ENCODE measurements around the gene VPS26C. TPM values are rescaled to one million over a fixed set of nuclear protein-coding genes. Genes with fewer than 3 reads are reported as not detected.
A peak's percentile ranks its signal among the peaks of the same experiment; 100 is the strongest.
"Not testable (repeated sequence)": the region's sequence is repeated elsewhere in the genome, so short reads cannot be mapped to it uniquely, and the experiment has no call there.

The VPS26C gene
- total RNA-seq, 1 experiment from 2014 or later = 41.4 TPM

DNA sequence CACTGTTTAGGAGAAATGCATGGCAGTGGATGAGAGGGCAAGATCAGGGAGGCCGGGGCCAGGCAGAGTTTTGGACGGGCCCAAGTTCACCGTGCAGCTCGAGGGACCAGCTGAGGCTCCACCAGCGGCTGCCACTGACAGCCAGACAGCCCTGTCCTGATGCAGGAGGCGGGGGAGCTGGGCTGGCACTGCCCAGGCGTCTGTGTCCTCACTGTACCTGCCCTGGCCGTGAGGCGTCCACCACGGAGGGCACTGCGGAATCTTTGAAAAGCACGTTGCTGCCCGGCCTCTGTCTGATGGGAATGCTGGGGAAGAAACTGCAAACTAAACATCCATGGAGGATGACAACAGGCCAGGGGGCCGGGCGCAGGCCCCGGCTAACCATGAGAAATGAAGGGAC, 35.5 kb downstream of the VPS26C start:
- DNase-seq (ENCODE audit: extremely low read depth, low read depth) = no peak

DNA sequence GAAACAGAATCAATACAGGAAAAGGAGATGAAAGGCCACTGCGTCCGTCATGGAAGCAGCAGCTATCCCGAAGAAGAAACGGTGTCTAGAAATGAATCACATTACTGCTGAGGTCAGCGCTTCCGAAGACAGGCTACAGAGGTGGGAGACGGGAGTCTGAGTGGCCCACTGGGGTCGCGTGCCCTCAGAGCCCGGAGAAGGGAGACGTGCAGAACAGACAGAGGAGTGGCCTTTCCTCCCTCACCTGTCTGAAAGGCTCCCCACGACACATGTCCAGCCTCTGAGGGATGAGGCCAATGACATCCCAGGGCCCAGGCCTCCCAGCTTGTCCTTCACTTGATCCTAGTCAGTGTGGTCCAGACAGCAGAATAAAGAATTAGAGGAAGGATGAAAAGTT, 35.9 kb downstream of the VPS26C start:
- no peak for DNase-seq (ENCODE audit: extremely low read depth, low read depth)

DNA sequence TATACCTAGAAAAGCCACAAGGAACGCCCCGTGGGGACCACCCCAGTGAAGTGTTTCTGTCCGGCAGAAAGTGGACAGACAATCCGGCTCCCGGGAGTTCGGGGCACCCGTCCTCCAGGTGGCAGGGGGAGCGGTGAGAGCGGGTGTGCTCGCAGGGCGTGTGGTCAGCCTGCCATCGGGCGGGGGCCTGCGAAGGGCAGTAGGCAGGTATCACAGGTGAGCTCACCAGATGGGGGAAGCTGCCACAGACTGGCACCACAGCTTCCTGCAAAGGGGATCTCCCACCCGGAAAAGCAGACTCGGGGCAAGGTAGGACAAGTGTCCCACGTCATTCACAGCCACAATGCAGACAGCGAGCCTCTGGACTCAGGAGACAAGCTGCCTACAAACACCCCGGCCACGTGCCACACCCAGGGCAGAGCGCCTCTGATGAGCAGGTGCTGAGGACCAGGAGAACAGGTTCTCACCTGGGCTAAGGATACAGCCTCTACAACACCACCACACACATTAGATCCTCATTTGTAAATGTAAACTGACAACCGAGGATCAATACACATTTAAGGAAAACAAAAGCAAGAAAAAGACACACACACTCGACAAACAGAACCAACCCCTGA, 36.4 kb downstream of the VPS26C start:
- no peak for DNase-seq (ENCODE audit: extremely low read depth, low read depth)

DNA sequence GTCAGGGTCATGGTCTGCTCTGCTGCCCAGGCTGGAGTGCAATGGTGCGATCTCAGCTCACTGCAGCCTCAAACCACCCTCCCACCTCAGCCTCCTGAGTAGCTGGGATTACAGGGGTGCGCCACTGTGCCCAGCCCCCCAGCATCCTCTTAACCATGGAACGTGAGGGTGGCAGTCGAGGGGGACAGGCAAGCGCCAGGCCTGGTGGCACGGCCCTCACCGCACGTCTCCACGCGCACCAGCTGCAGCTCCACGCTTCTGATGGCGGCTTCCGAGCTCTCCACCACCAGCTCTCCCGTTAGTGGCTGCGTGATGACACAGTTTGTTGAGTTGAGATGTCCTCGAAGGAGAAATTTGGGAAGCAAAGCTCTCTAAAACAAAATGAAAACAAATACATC, 39.1 kb downstream of the VPS26C start:
- DNase-seq (ENCODE audit: extremely low read depth, low read depth) = no peak

- DNase-seq (ENCODE audit: extremely low read depth, low read depth) = no peak
These were observed 39.8 kb downstream of the VPS26C start for GRCh38 chr21:37227071-37228002.

- no peak for DNase-seq (ENCODE audit: extremely low read depth, low read depth)
These were observed 40.9 kb downstream of the VPS26C start for GRCh38 chr21:37226041-37226920.

DNA sequence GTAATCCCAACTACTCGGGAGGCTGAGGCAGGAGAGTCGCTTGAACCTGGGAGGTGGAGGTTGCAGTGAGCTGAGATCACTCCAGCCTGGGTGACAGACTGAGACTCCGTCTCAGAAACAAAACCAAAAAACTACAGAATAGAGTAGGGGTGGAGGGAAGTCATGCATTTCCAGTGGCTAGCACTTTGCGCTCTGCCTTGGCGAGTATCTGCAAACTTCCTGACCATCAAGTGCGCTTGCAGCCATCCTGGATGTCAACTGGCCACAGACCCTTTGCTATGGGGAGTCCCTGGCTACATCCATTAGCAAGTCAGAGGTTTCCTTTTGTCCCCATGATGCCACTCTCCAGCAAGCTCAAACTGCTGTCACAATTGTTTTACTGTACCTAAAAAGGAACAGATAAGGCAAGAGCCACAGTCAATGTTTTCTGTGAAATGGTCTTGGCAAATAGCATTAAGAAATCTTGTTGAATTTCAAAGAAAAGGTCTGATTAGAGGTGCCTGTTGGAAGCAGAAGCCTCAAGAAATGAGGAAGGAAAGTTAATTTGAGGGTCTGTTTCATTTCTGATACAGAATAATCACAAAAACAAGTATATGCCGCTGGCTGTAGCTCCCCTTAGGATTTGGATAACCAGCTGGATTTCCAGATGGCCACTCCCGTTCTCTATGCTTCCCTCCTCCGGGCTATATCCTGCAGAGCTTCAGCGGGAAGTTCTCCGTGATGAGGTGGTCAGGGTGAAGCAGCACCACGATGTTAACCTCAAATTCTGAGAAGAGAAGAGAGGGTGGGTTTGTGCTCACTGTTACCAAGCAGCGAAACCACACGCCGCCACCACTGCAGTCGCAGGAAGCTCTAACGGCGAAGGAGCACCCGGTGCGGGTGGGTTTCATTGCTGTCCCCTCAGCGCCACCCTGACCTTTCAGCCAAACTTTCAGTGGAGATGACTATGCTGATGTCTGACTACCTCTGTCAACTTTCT, 42.0 kb downstream of the VPS26C start:
- DNase-seq (ENCODE audit: extremely low read depth, low read depth) = no peak

GRCh38 chr21:37223804-37224345, 43.3 kb downstream of the VPS26C start:
- no peak for DNase-seq (ENCODE audit: extremely low read depth, low read depth)

GRCh38 chr21:37222248-37222647, 44.9 kb downstream of the VPS26C start:
- not testable (repeated sequence) for DNase-seq (ENCODE audit: extremely low read depth, low read depth)

- peak; percentile 89 for DNase-seq (ENCODE audit: extremely low read depth, low read depth)
These were observed 46.0 kb downstream of the VPS26C start for GRCh38 chr21:37220981-37221664.

DNA sequence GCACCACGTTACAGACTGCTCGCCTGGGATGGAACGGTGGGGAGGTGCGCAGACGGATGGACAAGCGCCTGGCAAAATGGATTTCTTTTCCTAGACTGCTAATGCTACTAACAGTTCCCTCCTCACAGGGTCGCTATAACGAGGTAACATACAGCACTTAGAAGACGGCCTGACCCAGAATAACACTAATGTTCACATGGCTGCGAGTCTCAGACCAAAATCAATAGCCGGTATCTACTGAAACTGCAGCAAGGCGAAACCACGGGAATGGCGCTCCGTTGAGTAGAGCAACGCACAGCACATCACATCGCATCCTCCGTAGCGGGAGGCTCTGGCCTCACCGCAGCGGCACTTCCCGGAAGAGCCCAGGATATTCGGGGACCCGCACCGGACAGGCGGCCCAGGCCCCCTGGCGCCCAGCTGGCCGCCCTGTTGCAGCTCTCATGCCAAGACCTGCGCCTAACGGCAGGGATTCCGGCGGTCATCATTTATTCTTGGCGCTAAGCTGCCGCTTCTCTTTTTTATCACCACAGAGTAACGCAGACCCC, 46.6 kb downstream of the VPS26C start:
- DNase-seq (ENCODE audit: extremely low read depth, low read depth) = no peak

GRCh38 chr21:37219761-37220432, 47.2 kb downstream of the VPS26C start:
- no peak for DNase-seq (ENCODE audit: extremely low read depth, low read depth)

GRCh38 chr21:37214952-37215351, 52.2 kb downstream of the VPS26C start:
- no peak for DNase-seq (ENCODE audit: extremely low read depth, low read depth)

GRCh38 chr21:37210799-37211198, 56.3 kb downstream of the VPS26C start:
- DNase-seq (ENCODE audit: extremely low read depth, low read depth) = no peak

GRCh38 chr21:37210130-37210529, 57.0 kb downstream of the VPS26C start:
- no peak for DNase-seq (ENCODE audit: extremely low read depth, low read depth)

- DNase-seq (ENCODE audit: extremely low read depth, low read depth) = no peak
These were observed 58.4 kb downstream of the VPS26C start for GRCh38 chr21:37208741-37209225.

DNA sequence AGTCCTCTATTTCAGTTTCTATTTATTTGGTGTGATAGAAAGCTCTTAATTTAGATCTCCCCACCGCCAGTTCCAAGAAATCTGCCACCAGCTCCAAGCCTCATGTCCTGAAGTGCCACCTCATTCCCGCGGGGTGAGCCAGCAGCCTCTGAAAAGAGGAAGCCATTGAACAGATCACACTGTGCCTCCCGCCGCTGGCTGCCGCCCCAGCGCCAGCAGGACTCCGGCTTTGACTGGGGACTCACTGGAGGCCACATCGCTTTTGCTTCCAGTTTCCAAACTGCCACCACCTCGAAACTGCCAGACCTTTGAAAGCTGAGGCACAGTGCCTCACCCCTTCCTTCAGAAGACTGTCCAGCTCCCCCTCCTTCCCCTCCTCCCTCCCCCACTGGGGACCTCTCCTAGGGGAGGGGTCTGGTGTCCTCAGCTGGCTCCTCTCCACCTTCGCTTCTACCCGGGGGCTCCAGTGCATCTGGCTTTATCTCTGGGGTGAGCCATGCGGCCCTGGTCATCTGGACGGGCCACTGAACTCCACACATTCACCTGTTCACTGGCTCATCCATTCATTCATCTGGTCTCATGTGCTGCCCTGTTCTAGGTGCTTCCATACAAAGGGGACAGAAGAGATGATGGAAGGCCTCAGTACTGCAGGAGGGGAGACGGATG, 58.9 kb downstream of the VPS26C start:
- DNase-seq (ENCODE audit: extremely low read depth, low read depth) = no peak

Measured in NCI-H460 (cell line).